Activated T-cell treated with anti-CD3 and anti-CD28 coated beads for 1 hour (primary cell): ENCODE measurements around the gene TPPP2.

ENCODE experiments used
- DNase-seq: peaks from one replicate; pipeline ENCODE4 v3.0.0-alpha.2; 2020; ENCODE audit warnings: low read depth

TPPP2 gene

DNA sequence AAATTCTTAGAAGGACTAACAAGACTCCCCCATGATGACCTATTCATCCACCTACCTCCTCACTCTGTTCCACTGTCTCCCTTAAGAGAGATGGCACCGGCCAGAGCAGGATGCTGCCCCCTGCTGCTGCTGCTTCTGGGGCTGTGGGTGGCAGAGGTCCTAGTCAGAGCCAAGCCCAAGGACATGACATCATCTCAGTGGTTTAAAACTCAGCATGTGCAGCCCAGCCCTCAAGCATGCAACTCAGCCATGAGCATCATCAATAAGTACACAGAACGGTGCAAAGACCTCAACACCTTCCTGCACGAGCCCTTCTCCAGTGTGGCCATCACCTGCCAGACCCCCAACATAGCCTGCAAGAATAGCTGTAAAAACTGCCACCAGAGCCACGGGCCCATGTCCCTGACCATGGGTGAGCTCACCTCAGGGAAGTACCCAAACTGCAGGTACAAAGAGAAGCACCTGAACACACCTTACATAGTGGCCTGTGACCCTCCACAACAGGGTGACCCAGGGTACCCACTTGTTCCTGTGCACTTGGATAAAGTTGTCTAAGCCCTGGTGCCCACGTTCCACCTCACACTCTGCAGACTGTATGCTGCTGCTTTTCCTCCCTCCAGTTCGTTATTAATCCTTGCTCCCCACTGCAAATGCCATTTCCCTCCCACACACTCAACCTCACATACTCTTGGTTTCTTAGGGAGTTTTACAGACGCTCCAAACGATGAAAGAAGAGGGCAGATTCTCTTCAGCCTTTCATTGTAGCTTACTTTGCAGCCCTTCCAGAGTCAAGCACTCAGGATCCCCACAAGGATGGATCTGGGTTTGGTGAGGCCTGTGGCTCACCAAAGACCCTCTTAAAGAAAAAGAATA lies 28.0 kb downstream of the TPPP2 start, which contains the start of gene RNASE8:
TSS of gene RNASE8 (plus strand) at position 20 of the 873 bp plus-strand sequence. CDS start at position 91, 71 bp downstream.
- no peak for DNase-seq

- DNase-seq = no peak
Measured at GRCh38 chr14:21058903-21059302, 28.9 kb downstream of the TPPP2 start.

GRCh38 chr14:21059842-21060613 lies 30.0 kb downstream of the TPPP2 start:
- no peak for DNase-seq

DNA sequence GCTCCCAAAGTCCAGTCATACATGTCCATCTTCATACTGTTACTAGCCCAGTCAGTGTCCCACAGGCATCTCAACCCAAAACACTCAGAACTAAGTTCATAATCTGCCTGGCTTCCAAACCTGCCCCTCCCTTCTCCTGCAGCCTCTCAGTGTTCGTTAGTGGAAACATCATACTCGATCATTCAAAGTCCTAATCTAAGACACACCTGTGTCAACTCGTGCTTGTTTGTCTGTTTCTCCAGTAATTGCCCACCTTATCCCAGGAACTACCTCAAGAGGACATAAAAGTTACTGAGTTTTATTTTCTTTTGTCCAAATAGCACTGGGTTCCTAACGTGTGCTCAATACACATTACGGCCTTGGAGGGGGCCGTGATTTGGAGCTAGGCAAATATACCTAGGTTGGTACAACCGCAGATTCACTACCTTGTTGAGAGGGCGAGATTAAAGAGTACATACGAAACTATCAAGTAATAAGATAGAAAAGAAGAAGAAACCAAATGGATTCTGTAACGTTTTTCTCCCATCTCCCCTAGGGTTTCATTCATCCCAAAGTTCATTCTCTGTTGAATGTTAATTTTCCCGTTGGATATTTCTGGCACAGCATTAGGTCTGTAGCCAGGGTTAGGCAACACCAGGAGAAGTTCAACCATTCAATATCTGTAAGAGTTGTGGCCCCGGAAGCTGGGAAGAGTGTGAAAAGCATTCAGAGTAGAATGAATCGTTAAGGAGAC lies 30.8 kb downstream of the TPPP2 start:
- no peak for DNase-seq

GRCh38 chr14:21061347-21061668 lies 31.3 kb downstream of the TPPP2 start:
- no peak for DNase-seq

DNA sequence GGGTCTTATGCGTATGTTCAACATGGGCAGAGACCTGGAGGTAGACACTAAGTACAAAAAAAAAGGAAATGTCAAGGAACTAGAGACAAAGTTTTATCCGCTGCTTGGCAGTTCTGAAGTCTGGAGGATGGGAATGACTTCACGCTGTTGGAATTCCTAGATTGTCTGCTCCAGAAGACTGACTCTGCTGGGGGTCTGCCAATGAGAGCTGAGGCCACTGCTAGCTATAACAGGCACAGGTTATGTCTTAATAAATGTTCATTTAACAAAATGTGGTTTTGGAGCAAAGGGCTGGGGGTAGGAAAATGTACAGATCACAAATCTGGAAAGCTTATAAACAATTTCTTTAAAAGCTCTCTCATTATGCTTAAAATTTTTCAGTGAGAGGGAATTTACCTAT lies 33.5 kb downstream of the TPPP2 start:
- no peak for DNase-seq

DNA sequence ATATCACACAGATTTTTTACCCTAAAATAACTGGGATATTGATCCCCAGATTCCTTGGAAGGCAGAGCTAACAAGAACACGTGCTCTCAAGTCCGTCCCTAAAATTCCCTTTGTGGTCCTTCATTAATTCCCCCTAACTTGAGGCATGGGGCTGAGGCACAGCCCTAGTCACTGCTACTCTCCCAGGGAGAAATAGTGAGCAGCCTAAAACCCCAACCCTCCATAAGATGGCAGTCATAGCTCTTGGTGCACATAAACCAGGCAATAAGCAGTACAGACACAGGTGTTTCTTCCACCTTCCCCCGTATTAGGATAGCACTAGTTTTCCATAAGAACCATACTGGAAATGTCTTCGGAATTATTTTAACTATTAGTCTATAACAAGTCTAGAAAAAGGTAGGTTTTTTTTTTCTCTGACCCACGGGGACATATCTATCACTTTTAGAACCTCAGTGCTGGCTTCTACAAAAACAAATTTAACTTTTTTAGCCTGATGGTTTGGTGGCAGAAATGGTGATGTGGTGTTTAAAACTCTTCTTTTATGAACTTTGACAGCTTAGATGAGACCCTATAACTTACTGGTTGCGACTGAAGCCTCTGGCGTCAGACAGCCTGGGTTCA lies 37.0 kb downstream of the TPPP2 start:
- no peak for DNase-seq

DNA sequence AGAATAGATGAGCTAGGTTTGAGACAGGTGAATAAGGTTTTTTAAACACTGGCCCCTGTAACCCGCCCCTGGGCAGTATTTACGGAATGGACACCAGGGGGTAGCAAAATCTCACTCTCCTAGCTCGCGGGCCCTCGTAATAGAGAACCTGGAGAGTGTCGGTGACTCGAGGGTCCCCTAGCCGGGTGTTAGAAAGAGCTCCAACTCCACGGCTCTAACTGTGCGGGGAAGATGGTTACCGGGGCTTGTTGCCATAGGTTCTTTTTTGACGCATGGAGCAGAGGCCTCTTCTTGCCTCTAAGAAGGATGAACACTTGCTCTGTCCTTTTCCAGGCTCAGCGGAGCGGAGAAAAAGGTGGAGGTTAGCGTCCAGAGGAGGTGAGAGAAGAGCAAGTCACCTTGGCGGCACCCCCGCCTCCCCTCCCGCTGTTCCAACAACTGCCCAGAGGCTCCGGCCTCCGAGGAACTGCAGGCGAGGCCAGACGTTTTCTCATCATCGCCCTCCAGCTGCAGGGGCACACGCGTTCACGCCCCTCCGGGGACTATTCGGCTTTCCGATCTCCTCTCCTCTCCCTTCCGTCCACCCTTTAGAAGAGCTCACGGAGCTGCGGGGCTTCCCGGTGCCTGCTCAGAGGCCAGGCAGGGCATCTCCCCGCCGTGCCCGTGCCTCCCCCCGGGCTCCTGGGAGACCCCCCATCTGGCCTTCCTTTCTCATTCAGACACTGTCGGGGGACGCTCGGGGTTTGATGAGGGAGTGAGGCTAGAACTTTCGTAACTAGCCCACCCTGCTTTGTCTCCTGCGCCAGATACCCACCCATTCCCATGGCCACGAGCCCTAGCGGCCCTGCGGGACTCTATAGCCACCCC lies 38.7 kb downstream of the TPPP2 start:
- no peak for DNase-seq

- no peak for DNase-seq
Measured at GRCh38 chr14:21069388-21070082, 39.5 kb downstream of the TPPP2 start.

DNA sequence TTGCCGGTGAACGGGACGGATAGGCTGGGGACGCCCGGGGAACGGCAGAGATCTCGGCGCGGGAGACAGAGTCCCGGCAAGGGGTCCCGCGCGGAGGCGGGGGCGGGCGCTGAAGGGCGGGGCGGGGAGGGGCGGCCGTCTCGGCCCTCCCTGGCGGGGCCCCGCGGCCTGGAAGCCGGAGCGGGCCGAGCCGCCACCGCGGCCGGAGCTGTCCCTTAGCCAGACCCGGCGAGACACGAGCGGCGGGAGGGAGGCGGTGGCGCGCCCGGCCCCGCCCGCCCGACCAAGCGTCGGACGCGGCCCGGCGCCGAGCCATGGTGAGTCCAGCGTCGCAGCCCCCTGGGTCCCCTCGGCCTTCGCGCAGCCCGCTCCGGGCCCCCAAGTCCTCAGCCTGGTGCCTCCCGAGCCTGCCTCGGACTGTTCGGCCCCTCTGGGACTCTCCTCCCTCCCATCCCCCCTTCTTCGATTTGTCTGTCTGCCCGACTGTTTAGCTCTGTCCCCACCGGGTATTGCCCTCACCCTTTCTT lies 40.1 kb downstream of the TPPP2 start, which contains the start of gene ARHGEF40:
TSS of gene ARHGEF40 (plus strand) at position 222 of the 527 bp plus-strand sequence. CDS start at position 315, 93 bp downstream.
- DNase-seq = no peak

- no peak for DNase-seq
Measured at GRCh38 chr14:21070610-21071224, 40.7 kb downstream of the TPPP2 start.

DNA sequence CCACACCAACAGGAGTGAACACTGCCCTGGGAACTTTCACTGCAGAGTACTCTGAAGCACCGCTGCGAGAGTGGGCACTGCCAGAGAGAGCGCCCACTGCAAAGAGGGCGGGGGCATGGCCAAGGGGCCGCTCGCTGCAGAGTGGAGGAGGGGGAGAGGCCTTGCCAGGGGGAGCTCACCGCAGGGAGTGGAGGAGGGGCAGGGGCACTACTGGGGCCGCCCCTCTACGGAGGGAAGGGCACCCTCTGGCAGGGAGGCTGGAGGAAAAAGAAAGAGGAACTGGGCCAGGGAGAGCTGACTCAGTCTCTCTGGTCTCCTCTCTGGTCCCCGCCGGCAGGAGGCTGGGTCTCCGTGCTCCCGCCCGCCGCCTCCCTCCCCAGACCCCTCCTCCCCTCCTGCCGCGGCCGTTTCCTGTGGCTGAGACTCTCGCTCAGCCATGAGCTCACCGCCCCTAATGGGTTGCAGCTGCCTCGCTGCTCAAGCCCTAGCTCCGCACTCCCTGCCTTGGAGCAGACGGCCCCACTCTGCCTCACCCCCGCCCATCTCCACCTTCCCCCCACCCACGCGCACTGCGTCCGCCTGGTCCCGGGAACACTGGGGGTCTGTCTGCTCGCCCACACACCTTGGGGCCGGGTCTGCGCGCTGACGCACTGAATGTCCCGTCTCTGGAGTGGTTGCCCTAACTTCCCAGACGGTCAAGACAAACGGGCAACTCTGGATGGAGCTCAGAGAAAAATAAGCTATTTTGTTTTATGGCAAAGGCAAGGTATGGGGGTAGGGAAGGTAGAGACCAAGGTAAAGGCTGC lies 41.4 kb downstream of the TPPP2 start:
- no peak for DNase-seq

DNA sequence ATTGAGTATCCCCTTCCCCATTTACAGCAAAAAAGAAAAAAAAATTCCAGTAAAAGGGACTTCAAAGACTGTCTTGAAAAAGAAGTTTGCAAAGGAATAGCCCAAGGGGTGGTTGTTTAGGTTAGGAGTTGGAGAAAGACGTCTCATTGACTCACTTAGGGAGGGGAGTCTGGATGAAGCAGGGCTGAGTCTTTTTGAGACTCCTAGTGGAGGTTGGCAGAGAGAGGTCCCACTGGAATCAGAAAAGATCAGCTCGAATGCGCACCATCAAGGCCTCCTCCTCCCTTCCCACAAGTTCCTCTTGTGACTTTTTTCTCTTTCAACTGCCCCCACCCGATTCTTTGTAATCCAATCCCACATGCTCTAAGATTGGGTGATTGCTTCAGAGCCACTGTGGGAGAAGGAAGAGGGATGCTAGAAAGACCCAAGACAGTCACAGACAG lies 42.0 kb downstream of the TPPP2 start:
- no peak for DNase-seq

DNA sequence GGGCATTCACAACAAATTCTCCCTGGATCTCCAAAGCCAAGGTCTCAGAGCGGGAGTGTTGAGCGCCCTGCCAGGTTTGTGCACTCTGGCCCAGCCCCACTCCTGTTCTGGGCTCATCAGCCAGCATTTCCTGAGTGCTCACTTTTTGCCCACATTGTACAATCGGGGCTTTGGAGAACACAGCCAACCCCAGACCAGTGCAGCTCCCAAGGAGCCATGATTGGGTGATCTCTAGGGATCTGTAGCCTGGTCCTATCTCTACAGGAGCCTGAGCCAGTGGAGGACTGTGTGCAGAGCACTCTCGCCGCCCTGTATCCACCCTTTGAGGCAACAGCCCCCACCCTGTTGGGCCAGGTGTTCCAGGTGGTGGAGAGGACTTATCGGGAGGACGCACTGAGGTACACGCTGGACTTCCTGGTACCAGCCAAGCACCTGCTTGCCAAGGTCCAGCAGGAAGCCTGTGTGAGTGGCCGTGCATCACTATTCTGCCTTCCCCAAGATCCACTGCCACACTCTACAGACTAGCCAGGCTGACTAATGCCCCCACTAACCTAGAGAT lies 42.8 kb downstream of the TPPP2 start:
- no peak for DNase-seq

GRCh38 chr14:21073921-21074320 lies 43.9 kb downstream of the TPPP2 start:
- no peak for DNase-seq

DNA sequence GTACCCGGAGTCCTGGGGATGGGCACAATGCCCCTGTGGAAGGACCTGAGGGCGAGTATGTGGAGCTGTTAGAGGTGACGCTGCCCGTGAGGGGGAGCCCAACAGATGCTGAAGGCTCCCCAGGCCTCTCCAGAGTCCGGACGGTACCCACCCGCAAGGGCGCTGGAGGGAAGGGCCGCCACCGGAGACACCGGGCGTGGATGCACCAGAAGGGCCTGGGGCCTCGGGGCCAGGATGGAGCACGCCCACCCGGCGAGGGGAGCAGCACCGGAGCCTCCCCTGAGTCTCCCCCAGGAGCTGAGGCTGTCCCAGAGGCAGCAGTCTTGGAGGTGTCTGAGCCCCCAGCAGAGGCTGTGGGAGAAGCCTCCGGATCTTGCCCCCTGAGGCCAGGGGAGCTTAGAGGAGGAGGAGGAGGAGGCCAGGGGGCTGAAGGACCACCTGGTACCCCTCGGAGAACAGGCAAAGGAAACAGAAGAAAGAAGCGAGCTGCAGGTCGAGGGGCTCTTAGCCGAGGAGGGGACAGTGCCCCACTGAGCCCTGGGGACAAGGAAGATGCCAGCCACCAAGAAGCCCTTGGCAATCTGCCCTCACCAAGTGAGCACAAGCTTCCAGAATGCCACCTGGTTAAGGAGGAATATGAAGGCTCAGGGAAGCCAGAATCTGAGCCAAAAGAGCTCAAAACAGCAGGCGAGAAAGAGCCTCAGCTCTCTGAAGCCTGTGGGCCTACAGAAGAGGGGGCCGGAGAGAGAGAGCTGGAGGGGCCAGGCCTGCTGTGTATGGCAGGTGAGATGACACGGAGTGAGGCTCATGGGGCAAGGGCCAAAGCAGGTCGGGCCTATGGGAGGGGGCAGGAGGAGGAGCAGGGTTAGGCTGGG lies 44.6 kb downstream of the TPPP2 start:
- DNase-seq = no peak

- DNase-seq = no peak
Measured at GRCh38 chr14:21075719-21076437, 45.9 kb downstream of the TPPP2 start.
